Natural killer cell (primary cell): Measurements from ENCODE around the gene CUX1. TPM values are rescaled to one million over a fixed set of nuclear protein-coding genes. Genes with fewer than 3 reads are reported as not detected.

Experiments
- ATAC-seq, 3 donors: fragments of 150-1000 bp in 2 of 3; fragments of 200-7000 bp in 1 of 3; cut with Tn5 transposase; 1 replicate in 1 of 3; 2 replicates in 2 of 3; pipeline ENCODE4 v1.10.0; 2021; ENCODE audit warnings: mild to moderate bottlenecking in 2 of 3, moderate library complexity in 2 of 3
- DNase-seq, 2 donors: peaks; one replicate each; pipeline versions ENCODE4 v3.0.0 to v3.0.0-alpha.2; 2013 to 2021; ENCODE audit warnings: mixed read lengths in 1 of 2
- H3K27ac ChIP-seq: one replicate; pipeline ENCODE4 v1.5.1; 2013; ENCODE audit warnings: mild to moderate bottlenecking, low read length
- H3K27me3 ChIP-seq: one replicate; pipeline ENCODE4 v1.6.1; 2013; ENCODE audit warnings: low read length; ENCODE audit not compliant: control insufficient read depth, insufficient read depth
- H3K36me3 ChIP-seq: one replicate; pipeline ENCODE4 v1.6.1; 2013; ENCODE audit warnings: low read length; ENCODE audit not compliant: control insufficient read depth, insufficient read depth
- H3K4me1 ChIP-seq: one replicate; pipeline ENCODE4 v1.6.1; 2013; ENCODE audit warnings: low read length; ENCODE audit not compliant: control insufficient read depth, insufficient read depth
- H3K4me3 ChIP-seq: one replicate; pipeline ENCODE4 v1.5.1; 2013; ENCODE audit warnings: low read length
- H3K9me3 ChIP-seq: one replicate; pipeline ENCODE4 v1.6.1; 2013; ENCODE audit warnings: low read length; ENCODE audit not compliant: control insufficient read depth, insufficient read depth
- H3K27ac Mint-ChIP-seq, 2 donors: one replicate each; pipeline ENCODE4 v1.8.0; 2022; ENCODE audit warnings: mild to moderate bottlenecking in 2 of 2, mixed read lengths in 2 of 2, moderate library complexity in 1 of 2
- H3K27me3 Mint-ChIP-seq, 2 donors: one replicate each; pipeline ENCODE4 v1.8.0; 2022; ENCODE audit warnings: low read depth in 2 of 2, mixed read lengths in 2 of 2
- H3K36me3 Mint-ChIP-seq: one replicate; pipeline ENCODE4 v1.8.0; 2022; ENCODE audit warnings: mixed read lengths
- H3K4me1 Mint-ChIP-seq, 2 donors: one replicate each; pipeline ENCODE4 v1.8.0; 2022; ENCODE audit warnings: mixed read lengths in 2 of 2
- H3K4me3 Mint-ChIP-seq: one replicate; pipeline ENCODE4 v1.8.0; 2022; ENCODE audit warnings: mild to moderate bottlenecking, moderate library complexity, mixed read lengths
- H3K9me3 Mint-ChIP-seq, 2 donors: one replicate each; pipeline ENCODE4 v1.8.0; 2022; ENCODE audit warnings: mixed read lengths in 2 of 2
- WGBS: methylation state at CpG from one replicate; pipeline ENCODE4 v1.1.7; 2013; ENCODE audit warnings: missing lambda C conversion rate; ENCODE audit not compliant: insufficient coverage; 5-methylcytosine and 5-hydroxymethylcytosine counted together
- intact Hi-C: fragments of 100-400 bp; cut with micrococcal nuclease; formaldehyde crosslinking; loops from one replicate; pipeline ENCODE4 v1.14.2; 2022
- total RNA-seq, 4 donors: library from RNA; stranded (reverse); fragments of 120-200 nt in 1 of 4; gene quantifications; one replicate each; pipeline versions ENCODE4 v1.2.3 to v1.2.4, GENCODE V29; 2013 to 2022
- TF ChIP-seq, protein P1 (sequence below): fragments of 200-600 bp; IDR thresholded peaks from one replicate; pipeline ENCODE4 v1.8.0; 2022; ENCODE audit warnings: antibody characterized with exemption

CUX1 gene
- total RNA-seq, 3 donors from 2014 or later (not counting 1 experiment from before 2014, with no cell fraction given): 59.8 to 77.4 (median 73.6) TPM

DNA sequence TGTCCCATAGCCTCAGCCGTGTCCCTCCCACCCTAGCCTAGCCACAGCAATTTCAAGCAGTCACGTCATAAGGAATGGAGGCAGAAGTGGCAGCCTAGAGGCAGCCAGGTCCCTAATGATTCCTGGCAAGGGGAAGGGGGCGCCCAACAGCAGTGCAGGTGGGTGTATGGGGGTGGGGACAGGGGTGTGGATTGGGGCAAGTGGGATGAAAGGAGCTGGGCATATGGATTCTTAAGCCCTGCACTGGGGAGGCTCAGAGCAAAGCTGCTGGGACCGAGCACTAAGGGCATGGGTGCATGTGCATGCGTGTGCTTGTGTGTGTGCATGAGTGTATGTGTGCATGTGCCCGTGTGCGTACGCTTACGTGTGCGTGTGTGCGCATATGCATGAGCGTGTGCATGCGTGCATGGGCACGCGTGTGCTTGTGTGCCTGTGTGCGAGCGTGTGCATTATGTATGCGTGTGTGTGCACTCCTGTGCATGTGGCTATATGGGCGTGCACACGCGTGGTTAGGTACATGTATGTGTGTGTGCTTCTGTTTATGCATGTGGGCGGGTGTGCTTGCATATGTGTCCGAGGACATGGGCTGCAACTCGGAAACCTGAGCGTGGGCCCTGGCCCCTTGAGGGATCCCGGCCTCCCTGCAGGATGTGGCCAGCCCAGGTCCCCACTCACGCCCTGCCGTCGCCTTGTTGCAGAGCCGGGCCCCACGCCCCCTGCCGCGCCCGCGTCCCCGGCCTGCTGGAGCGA is 503.4 kb downstream of the CUX1 start:
- Histone ChIP-seq H3K36me3 (no peaks in the 10 kb centered on the region), H3K9me3 (no peaks in the 10 kb centered on the region), H3K4me3 (no peak overlapping the region), H3K27me3 (no peaks in the 10 kb centered on the region), H3K4me1 (no peaks in the 10 kb centered on the region), H3K27ac (no peak overlapping the region)
- Mint-ChIP-seq H3K36me3 (no peaks in the 10 kb centered on the region), H3K27me3 (peaks cover 0 to 12% of the 10 kb centered on the region in 2 donors), H3K4me3 (no peak overlapping the region), H3K4me1 (no peaks in the 10 kb centered on the region), H3K9me3 (no peaks in the 10 kb centered on the region), H3K27ac (no peak overlapping the region)
- DNase-seq: no peak
- no peak for ATAC-seq
- intact Hi-C loops: no loop called here
- TF ChIP-seq, protein P1, sequence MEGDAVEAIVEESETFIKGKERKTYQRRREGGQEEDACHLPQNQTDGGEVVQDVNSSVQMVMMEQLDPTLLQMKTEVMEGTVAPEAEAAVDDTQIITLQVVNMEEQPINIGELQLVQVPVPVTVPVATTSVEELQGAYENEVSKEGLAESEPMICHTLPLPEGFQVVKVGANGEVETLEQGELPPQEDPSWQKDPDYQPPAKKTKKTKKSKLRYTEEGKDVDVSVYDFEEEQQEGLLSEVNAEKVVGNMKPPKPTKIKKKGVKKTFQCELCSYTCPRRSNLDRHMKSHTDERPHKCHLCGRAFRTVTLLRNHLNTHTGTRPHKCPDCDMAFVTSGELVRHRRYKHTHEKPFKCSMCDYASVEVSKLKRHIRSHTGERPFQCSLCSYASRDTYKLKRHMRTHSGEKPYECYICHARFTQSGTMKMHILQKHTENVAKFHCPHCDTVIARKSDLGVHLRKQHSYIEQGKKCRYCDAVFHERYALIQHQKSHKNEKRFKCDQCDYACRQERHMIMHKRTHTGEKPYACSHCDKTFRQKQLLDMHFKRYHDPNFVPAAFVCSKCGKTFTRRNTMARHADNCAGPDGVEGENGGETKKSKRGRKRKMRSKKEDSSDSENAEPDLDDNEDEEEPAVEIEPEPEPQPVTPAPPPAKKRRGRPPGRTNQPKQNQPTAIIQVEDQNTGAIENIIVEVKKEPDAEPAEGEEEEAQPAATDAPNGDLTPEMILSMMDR: no peak
- WGBS: 88% methylated on average over 37 of the region's 37 CpGs

DNA sequence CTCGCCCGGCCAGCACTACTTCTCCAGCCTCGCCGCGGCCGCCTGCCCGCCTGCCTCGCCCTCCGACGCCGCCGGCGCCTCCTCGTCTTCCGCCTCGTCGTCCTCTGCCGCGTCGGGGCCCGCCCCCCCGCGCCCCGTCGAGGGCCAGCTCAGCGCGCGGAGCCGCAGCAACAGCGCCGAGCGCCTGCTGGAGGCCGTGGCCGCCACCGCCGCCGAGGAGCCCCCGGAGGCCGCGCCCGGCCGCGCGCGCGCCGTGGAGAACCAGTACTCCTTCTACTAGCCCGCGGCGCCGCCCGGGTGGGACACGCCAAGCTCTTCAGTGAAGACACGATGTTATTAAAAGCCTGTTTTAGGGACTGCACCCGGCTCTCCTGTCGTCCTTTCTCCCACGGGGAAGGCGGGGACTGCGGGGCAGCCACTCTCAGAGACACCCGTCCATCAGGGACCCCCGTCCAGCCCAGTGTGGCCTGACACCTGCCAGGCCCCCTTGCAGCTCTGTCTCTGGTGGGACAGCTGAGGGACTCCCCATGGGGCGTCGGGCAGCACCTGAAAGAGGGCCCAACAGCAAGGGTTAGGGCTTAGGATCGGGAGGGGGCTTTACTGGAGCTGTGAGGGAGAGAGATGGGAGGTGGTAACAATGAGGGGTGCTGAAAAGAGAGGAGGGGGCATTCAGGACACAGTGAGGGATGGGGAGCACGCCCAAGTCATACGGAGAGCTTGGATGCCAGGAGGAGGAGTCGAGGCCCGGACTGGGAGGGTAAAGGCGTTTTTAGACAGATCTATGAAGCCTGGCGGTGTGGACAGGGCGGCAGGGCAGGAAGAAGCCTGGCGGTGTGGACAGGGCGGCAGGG is 504.1 kb downstream of the CUX1 start:
- 67% methylated on average over 73 of the region's 73 CpGs for WGBS

DNA sequence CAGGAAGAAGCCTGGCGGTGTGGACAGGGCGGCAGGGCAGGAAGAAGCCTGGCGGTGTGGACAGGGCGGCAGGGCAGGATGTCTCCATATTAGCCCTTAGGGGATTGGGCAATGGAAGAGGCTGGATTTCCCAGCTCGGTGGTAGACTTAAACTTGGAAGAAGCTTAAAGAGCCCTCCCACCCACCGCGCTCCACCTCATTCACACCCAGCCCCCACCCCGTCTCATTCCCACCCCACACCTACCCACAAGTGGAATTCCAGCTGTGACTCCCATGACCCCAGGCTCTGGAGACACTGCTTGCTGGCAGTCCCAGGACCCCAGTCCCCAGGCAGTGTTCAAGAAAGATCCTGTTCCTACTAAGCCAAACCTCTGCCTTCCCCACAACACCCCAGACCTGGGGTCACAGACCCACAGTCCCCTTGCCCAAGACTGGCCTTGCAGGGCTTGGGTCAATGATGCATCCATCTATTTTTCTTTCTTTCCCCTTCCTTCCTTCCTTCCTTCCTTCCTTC is 504.8 kb downstream of the CUX1 start:
- Mint-ChIP-seq H3K27ac (no peak overlapping the region), H3K36me3 (no peaks in the 10 kb centered on the region), H3K9me3 (no peaks in the 10 kb centered on the region), H3K4me1 (no peaks in the 10 kb centered on the region), H3K27me3 (peaks cover 5 to 12% of the 10 kb centered on the region in 2 donors), H3K4me3 (no peak overlapping the region)
- no peak overlapping the region for H3K27ac ChIP-seq
- no peaks in the 10 kb centered on the region for H3K36me3 ChIP-seq
- H3K27me3 ChIP-seq: no peaks in the 10 kb centered on the region
- intact Hi-C loops: no loop called here
- TF ChIP-seq, protein P1: no peak
- no peaks in the 10 kb centered on the region for H3K4me1 ChIP-seq
- H3K4me3 ChIP-seq: no peak overlapping the region
- 95% methylated on average over 8 of the region's 8 CpGs for WGBS
- ATAC-seq (no peak), DNase-seq (no peak)
- H3K9me3 ChIP-seq: no peaks in the 10 kb centered on the region

More for the DNA sequence above, 504.1 kb downstream of the CUX1 start:
- H3K4me1 Mint-ChIP-seq: no peaks in the 10 kb centered on the region
- DNase-seq: peak in 1 of 2 donors; percentile 17
- no peaks in the 10 kb centered on the region for H3K9me3 Mint-ChIP-seq
- Histone ChIP-seq H3K27ac (no peak overlapping the region), H3K4me1 (no peaks in the 10 kb centered on the region), H3K27me3 (no peaks in the 10 kb centered on the region), H3K36me3 (no peaks in the 10 kb centered on the region), H3K9me3 (no peaks in the 10 kb centered on the region), H3K4me3 (no peak overlapping the region)
- peaks cover 0 to 12% of the 10 kb centered on the region in 2 donors for H3K27me3 Mint-ChIP-seq
- peak in 2 of 3 donors; percentile 63 to 74 for ATAC-seq
- TF ChIP-seq, protein P1: no peak
- H3K27ac Mint-ChIP-seq: no peak overlapping the region
- no peak overlapping the region for H3K4me3 Mint-ChIP-seq
- intact Hi-C loops: no loop called here
- H3K36me3 Mint-ChIP-seq: no peaks in the 10 kb centered on the region
